H1 (cell line): ENCODE measurements around the gene RHOBTB3. TPM values are rescaled to one million over a fixed set of nuclear protein-coding genes. Genes with fewer than 3 reads are reported as not detected.

Source experiments
- TEAD4 ChIP-seq: IDR thresholded peaks from 2 replicates; pipeline ENCODE4 v1.6.1; 2012; ENCODE audit warnings: low read depth, low read length, inconsistent platforms, mixed read lengths
- polyA plus RNA-seq, 7 experiments: library from polyadenylated mRNA; depleted of rRNA in 3 of 7; stranded (reverse) in 5 of 7; unstranded in 2 of 7; fragments of >200 nt in 5 of 7; fragments of 200-250 nt in 2 of 7; gene quantifications; 1 replicate in 5 of 7; 2 replicates in 1 of 7; 4 replicates in 1 of 7; pipeline versions ENCODE4 v1.2.1 to v1.2.3, GENCODE V29; 2011 to 2013; ENCODE audit warnings: missing spikeins in 2 of 7, mixed read lengths in 2 of 7
- total RNA-seq: library from RNA; stranded (reverse); fragmentation: NEBNext Ultra II Directional; extraction: Animal tissue kit (Norgen Biotek cat#: 25700); gene quantifications from 2 replicates; pipeline ENCODE4 v1.2.1, GENCODE V29; 2021

RHOBTB3 gene
- total and polyA plus RNA-seq, 2 of the 8 experiments (the other 6 are each of a cell fraction or from before 2014, with no cell fraction given) = 8.2 to 17.5 TPM

DNA sequence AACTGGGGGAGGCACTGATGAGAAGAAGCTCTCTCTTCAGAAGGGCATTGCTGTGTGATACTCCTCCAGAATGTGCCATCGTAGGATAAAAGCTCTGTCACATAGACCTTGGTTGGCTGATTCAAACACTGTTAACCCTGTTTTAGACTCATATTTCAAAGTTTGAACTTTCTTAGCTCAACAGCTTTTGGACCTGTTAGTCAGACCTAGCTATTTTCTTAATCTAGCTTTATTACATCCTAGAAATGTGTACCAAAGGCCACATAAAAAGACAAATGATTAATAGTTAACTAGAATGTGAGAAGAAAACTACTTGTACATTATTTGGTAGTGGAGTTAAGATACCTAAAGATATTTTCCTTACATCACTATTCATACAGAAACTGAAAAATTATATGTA is 4.3 kb downstream of the RHOBTB3 start (continued):
- no peak for TF ChIP-seq TEAD4
